Superior temporal gyrus (tissue), 1 donor: Measurements from ENCODE around the gene DHH.

Source experiments
- DNase-seq: peaks from one replicate; pipeline ENCODE4 v3.0.0-alpha.2; 2016; ENCODE audit errors: extremely low spot score

The DHH gene

DNA sequence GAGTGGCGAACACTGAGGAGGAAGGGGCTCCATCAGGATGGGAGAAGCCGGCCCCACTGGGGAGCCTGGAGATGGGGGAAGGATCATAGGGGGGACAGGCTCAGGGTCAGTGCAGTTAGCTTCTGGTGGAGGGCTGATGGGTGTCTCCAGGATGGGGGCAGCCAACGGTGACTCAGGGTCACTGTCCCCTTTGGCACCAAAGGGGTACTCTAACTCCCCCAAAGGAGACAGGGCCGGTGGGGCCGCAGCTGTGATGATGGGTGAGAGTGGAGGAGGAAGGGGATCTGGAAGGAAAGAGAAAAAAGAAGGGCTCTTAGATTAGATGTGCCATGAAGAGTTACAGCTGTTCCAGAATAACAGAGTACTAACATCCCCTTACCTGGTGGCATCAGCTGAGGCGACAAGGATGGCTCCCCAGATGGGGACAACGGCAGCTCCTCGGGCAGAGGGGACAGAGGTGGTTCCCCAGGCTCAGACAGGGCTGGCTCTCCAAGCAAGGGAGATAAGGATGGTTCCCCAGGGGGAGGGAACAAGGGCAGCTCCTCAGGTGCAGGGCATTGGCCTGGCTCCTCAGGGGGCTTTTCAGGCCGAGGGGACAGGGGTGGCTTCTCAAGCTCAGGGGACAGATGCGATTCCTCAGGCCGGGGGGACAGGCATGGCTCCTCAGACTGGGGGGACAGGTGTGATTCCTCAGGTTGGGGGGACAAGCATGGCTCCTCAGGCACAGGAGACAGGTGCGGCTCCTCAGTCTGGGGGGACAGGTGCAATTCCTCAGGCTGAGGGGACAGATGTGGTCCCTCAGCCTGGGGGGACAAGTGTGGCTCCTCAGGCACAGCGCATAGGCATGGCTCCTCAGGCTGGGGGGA, 43.9 kb downstream of the DHH start:
- no peak for DNase-seq

DNA sequence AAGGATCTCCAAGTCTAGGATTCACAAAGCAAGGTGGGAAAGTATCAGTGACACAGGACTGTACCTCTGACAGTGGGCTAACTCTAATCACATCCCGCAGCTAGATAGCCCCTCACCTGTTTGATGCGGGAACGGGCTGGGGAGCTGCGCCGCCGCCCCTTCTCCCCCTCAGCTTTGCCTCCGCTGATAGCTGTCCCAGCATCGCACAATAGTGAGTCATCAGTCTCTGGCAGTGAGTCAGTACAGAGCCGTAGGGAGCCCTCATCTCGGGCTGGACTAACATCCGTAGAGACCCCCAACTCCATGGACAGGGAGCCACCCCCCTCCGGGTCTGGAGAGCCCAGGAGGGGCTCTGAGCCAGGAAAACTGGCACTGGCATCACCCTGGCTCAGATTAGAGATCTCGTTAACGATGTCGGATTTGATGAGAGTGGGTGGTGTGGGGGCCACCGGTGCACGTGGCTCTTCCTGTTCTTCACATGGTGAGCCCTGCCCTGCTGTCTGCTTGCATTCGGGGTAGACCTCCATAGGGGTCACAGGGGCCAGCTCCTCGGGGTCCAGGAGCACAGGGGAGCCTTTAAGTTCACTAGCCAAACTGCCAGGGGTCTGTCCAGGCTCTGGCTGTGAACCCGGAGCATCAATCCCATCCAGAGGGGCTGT, 44.9 kb downstream of the DHH start:
- DNase-seq = no peak

DNA sequence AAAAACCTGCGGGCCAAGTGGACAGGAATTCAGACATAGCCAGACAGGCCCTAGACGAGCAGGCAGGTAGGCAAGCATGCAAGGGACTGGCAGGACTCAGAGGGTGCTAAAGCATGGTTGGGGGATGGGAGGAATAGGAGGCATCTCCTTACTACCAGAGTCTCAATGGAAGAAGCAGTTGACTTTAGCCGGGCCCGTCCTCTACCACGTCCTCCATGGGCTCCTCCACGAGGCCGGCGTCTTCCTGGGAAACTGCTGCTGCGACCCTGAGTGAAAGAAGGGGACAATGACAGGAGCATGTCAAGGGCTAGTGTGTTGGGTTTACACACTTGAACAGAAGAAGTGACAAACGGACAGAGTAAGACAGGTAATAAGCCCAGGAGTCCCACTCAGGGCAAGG, 45.6 kb downstream of the DHH start:
- DNase-seq = no peak

DNA sequence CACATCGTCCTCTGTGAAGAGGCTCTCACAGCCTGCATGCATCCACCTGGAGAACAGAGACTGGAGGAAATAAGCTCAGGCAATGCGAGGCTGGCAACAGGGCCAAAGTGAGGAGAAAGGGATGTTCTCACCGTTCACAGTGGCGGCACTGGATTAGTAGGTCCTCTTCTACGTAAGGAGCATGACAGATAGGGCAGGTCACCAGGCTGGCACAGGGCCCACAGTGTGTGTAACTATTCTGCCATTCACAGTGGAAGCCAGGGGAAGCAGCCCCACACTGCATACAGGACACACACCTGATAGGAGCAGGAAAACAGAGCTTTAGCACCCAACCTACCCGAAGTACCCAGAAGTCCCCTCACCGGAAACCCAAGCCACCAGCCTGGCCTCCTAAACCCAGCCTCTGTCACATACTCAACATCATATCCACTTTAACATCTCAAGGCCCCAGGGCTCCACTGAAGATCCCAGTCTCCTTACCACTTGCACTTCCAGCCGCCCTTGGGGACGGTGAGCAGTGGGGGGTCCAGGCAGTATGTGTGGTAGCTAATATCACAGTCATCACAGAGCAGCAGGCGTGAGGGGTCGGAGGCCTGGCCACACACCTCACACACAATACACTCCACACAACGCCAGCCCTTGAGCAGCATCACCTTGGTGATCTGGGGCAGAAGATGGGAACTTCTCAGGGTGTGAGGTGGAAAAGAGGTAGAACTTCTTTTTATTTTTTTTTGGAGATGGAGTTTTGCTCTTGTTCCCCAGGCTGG, 48.3 kb downstream of the DHH start:
- DNase-seq = no peak

DNA sequence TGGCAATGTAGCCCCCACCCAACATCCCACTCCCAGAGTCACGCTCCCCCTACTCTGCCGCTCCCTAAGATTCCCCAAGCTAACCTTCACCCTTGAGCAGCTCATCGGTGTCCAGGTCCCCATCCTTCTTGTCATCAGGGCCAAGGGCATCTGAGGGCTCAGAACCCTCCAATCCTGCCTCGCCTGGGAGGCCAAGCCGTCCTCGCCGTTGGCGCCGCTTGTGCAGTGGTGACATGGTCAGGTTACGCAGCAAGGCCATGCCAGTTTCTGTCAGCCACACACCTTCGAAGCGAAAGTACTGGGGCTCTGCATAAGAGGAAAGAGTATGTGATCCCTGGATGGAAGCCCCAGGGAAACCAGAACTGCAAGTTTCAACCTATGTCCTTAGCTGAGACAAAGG, 49.9 kb downstream of the DHH start:
- no peak for DNase-seq

DNA sequence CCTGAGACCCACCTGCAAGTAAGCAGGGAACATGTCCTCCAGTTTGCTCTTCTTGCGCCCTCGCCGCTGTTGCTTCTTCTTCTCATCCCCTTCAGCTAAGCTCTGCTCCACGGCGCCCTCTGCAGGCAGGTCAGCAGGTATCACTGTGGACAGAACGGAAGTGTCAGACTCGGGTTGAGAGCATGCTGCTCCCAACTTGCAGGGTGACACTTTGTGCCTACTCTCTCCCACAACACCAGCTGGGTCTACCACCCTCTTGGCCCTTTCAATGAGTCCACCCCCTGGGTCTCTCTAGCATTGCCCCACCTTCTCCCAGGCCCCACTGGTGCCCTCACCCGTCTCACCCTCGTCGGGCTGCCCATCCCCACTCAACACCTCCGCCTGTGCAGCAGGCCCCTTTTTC, 50.7 kb downstream of the DHH start:
- DNase-seq = peak; percentile 43

DNA sequence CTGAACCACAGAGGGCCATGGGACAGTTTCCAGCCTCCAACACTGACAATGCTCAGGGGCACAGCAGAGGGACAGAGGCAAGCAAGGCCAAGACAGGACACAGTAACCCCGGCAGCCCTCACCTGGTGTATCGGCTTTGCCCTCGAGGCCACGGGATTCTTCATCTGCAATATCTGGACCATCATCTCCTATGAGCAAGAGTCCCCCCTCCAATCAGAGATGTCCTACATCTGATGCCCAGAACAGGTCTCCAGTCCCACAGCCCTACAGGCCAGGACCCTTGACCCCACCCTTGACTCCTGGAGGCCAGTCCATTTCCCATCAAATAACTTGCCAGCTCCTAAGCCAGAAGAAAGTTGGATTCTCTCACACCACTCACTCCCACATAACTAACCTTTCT, 51.4 kb downstream of the DHH start:
- DNase-seq = no peak

DNA sequence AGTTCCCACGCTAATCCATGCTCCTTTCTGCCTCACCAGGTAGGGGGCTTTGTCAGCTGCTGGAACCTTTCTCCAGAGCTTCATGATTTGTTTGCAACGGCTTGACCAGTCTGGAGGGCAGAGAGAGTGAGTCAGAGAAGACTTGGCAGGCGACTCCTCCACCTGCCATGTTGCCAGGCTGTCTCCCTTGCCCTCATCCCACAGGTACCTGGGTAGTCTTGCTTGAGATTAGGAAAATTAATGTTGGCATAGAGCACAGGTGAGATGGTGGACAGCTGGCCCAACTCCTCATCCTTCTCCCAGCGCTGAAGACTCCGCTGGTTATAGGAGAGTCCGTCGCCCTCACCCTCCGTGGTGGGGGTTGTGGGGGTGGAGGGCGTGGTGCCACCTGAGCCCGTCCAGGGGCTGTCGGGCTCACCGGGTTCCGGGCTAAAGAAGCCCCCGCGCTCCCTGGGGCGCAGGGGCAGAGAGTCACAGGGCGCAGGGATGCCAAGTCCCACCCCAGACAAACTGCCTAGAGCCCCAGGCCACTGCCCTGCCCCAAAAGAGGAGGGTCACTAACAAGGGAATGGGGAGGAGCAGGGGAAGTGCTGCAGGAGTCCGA, 52.6 kb downstream of the DHH start:
- no peak for DNase-seq

DNA sequence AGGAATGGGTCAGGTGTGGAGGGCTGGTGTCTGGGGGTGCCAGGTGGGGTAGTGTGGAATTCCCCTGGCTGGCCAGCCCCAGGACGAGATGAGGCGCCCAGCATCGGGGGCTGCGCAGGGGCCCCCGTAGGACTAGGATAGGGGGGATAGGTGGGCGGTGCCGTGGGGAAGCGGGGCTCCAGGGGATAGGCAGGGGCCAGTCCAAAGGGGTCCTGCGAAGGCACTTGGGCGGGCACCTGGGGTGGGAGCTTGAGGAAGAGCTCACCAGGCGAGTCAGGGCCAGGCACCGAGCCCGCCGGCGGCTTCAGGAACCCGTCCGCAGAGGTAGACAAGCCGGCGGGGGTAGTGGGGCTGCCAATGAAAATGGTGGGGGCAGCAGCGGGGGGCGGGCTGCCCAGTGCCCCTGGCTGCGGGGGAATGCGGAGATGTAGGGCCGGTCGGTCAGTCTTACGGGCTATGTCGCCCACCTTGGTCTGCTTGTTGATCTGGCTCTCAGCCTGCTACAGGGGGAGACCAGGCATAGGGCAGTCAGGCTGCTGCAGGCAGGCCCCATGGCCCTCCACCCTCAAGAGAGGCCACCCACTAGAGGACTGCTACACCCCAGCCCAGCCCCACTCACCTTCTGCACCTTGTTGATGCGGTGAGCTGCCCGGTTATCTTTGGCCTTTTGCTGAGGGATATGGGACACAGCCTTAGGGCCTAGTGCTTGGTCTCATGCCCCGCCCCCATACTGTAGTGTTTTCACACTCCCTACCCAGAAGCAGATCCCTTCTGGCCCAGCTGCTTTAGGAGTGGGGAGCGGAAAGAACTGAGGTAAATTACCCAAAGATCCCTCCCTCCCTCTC, 53.3 kb downstream of the DHH start:
- DNase-seq = no peak

DNA sequence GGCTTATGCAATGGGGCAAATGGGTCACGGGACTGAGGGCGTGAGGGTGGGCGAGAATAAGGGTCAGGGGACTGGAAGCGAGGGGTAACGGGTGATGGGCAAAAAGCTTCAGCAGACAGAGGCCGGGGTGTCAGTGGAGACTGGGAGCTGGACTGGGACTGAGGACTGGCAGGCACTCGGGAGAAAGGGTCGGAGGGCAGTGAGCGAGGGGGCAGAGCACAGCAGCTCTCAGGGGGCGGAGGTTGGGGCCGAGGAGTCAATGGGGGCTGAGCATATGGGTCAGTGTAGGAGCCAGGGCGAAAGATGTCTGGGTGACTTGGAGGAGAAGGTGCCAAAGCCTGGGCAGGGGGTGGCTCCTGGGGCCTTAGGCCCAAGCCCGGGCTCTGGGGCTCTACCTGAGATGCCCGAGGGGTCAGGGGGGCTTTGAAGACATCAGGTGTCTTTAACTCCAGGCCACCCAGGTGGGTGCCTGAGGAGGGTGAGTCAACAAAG, 54.2 kb downstream of the DHH start:
- no peak for DNase-seq

DNA sequence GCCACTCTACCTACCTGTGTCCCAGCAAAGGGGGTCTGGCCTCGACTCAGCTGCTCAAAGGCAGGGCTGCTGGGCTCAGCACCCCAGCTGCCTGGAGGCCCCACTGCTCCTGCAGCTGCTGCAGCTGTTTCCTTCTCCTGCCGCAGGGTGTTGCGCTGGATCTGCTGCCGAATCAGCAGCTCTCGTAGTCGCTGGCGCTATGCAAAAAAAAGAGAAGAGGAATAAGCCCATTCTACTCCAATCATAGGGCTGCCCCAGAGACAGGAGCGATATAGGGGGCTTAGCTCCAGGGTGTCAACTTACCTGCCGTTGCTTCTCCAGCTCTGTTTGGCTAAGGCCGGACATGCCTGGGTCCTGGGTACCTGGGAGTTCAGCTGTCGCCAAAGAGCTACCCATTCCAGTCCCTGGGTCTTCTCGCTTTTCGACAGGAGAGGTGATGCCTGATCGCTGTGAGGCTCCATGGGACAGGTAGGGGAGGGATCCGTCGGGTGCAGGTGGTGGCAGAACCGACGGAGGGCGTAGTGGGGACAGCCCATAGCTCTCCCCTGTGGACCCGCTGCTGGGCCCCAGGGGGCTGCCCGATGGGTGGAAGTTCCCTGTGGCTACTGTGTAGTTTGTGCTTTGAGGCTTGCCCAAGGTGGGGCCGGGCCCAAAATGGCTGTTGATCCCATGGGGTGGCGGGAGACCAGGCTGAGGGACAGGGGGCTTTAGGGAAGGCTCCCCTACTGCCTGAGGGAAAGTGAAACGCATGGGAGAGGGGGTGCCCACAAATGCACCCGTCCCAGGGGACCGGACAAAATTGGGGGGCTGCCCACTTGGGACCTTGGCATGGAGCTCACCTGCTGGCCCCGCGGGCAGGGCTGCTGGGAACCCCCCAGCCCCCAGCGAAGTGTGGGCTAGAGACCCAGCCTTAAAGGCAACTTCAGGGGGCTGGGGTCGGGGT, 54.9 kb downstream of the DHH start:
- DNase-seq = no peak

DNA sequence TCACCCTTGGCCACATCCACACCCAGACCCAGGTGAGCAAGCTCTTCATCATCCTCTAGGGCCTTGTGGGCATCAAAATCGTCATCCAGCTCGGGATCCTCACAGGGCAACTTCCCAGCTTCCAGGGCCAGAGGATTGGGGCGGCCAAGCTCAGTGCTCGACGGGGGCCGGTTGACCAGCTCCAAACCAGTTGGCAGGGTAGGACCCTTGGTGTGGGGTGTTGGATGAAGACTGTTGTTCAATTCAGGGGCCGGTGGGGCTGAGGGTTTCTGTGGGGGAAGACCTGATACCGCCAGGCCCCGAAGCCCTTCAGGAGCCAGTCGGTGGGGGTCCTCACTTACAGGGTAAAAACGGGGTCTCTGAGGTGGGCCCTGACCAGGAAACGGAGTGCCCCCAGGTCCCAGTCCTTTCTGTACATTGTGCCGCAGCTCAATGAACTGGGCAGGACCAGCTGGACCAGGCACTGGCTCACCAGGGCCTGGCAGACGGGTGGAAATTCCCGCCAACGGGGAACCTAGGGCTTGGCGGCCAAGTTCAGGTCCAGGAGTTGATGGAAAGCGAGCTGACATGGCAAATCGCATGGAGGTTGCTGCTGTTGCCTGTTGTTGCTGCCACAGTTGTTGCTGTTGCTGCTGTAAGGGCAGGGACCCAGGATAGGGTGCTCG, 56.2 kb downstream of the DHH start:
- DNase-seq = no peak

DNA sequence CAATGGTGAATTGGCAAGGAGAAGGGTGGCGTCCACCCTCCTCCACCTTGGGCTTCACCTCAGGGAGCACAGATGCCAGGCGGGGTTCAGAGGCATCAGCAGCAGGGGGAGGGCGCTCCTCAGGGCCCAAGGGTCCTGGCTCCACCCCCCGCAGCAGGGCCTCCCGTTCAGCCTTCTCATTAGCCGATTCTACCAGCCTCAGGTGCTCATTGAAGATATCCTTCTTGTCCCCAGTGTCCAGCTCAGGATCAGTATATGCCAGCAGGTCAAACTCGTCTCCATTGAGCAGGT, 56.7 kb downstream of the DHH start:
- no peak for DNase-seq

DNA sequence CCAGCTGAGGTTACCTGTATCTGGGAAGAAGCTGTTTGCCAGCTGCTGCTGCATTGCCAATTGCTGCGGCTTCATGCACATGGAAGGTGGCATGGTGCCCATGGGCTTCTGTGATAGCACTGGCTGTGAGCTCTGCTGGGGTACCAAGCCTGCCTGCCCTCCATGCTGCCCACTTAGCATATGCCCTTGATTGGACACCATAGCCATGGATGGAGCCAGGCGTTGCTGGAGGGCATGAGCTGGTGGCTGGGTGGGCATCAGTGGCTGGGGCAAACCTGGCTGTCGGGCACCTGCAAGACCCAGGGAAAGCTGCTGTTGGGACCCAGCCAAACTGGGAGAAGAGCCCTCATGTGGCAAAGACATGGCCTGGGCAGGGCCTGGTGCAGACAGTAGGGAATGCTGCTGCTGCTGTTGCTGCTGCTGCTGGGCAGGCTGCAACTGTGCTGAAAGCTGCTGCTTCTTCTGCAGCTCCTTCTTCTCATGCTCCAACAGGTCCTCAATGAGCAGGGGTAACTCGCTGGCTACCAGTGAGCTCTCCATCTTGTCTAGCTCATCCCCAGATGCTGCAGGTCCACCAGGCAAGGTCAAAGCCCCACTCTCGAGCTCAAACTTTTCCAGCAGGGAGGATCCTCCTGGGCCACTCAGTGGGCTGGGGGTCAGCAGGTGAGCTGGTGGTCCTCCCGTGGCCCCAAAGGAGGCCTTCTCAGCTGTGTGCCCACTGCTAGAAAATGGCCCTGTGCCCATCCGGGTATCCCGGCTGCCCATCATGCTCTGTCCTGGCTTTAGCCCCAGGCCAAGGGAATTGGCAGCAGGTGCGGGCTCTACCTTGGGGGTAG, 57.3 kb downstream of the DHH start:
- DNase-seq = no peak
